Stomach smooth muscle (tissue), 2 donors: Measurements from ENCODE around the gene UQCRC1.

Experiments used
- H3K27ac ChIP-seq: one replicate; pipeline ENCODE4 v1.7.0; 2013; ENCODE audit warnings: mild to moderate bottlenecking, low read length, inconsistent platforms
- H3K27me3 ChIP-seq, 2 donors: one replicate each; pipeline ENCODE4 v1.7.0; 2013; ENCODE audit warnings: low read length in 2 of 2; ENCODE audit not compliant: insufficient read depth in 2 of 2, control insufficient read depth in 1 of 2
- H3K36me3 ChIP-seq, 2 donors: one replicate each; pipeline ENCODE4 v1.7.0; 2013; ENCODE audit warnings: low read length in 2 of 2; ENCODE audit not compliant: control insufficient read depth in 2 of 2, insufficient read depth in 2 of 2
- H3K4me1 ChIP-seq: one replicate; pipeline ENCODE4 v1.7.0; 2013; ENCODE audit warnings: low read length; ENCODE audit not compliant: control insufficient read depth, insufficient read depth
- H3K4me3 ChIP-seq, 2 donors: one replicate each; pipeline ENCODE4 v1.7.0; 2013; ENCODE audit warnings: low read length in 2 of 2
- H3K9ac ChIP-seq, 2 donors: one replicate each; pipeline ENCODE4 v1.7.0; 2013; ENCODE audit warnings: low read length in 2 of 2, mild to moderate bottlenecking in 1 of 2
- H3K9me3 ChIP-seq, 2 donors: one replicate each; pipeline ENCODE4 v1.7.0; 2013; ENCODE audit warnings: low read length in 2 of 2; ENCODE audit not compliant: control insufficient read depth in 2 of 2
- donor health status: healthy.
- donor health status: Pancreatic carcinoma.

Gene UQCRC1

DNA sequence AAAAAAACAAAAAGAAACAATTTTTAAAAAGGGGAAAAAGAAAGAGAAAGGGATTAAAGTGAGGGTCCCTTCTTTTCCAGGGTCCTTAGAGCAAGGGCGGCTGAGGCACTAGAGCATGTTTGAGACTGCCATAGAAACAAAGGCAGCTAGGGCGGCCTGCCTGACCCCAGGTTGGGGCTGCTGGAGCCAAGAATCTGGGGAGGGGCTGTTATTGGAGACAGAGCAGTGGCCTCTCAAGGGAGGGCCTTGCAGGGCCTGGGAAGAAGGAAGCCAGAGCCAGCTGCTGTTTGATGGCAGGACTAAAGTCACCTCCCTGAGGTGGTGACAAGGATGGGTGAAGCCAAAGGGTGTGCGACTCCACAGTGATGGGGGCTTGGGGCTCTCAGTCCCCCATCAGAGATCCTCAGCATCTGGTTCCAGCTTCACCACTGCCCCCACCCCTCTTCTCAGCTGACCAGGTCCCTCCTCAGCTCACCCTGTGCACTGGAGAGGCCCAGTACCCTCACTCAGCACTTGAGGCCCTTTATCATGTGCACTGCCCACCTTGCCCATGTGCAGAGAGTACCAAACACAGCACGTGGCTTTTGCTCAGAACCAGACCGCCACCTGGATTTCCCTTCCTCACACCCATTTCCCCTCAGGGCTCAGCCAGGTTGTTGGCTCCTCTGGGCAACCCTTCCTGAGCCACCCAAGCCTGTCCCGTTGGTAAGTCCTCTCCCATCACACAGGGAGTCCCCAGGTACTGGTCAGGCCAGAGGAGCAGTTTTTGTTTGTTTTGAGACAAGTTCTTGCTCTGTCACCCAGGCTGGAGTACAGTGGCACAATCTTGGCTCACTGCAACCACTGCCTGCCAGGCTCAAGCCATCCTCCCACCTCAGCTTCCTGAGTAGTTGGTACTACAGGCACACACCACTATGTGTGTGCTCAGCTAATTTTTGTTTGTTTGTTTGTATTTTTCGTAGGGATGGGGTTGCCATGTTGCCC lies 10.4 kb upstream of the UQCRC1 start:
- Histone ChIP-seq H3K9me3 (peaks cover 0 to 6% of the 10 kb centered on the region in 2 donors), H3K4me1 (no peaks in the 10 kb centered on the region), H3K4me3 (no peak overlapping the region), H3K36me3 (no peaks in the 10 kb centered on the region), H3K9ac (no peak overlapping the region), H3K27me3 (no peaks in the 10 kb centered on the region), H3K27ac (no peak overlapping the region)

DNA sequence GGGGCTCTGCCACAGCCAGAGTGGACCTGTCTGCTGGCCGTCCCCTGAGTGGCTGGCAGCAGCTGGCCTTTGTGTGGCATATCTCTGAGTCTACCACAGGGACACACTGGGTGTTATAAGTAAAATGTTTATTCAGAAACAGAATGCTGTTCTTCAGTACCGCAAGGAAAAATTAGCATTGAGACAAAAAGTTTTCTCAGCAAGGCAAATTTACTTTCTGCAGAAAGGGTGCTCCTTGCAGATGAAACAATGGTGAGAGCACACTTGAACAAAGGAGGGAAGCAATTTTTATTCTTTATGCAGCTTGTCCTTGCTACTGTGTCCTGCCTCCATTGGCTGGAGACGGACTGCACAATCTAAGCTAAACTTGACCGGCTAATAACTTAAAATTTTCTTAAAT lies 8.1 kb upstream of the UQCRC1 start:
- H3K27me3 ChIP-seq = no peaks in the 10 kb centered on the region
- H3K27ac ChIP-seq = no peak overlapping the region
- no peak overlapping the region for H3K9ac ChIP-seq
- peaks cover 0 to 6% of the 10 kb centered on the region in 2 donors for H3K9me3 ChIP-seq
- no peaks in the 10 kb centered on the region for H3K4me1 ChIP-seq
- H3K36me3 ChIP-seq = no peaks in the 10 kb centered on the region
- no peak overlapping the region for H3K4me3 ChIP-seq

- no peak overlapping the region for H3K4me3 ChIP-seq
- H3K9me3 ChIP-seq = peaks cover 0 to 6% of the 10 kb centered on the region in 2 donors
- H3K27ac ChIP-seq = no peak overlapping the region
- no peaks in the 10 kb centered on the region for H3K36me3 ChIP-seq
- H3K4me1 ChIP-seq = peaks cover 3% of the 10 kb centered on the region
- H3K9ac ChIP-seq = no peak overlapping the region
- no peaks in the 10 kb centered on the region for H3K27me3 ChIP-seq
These were observed 4.6 kb upstream of the UQCRC1 start for GRCh38 chr3:48614044-48614443.

DNA sequence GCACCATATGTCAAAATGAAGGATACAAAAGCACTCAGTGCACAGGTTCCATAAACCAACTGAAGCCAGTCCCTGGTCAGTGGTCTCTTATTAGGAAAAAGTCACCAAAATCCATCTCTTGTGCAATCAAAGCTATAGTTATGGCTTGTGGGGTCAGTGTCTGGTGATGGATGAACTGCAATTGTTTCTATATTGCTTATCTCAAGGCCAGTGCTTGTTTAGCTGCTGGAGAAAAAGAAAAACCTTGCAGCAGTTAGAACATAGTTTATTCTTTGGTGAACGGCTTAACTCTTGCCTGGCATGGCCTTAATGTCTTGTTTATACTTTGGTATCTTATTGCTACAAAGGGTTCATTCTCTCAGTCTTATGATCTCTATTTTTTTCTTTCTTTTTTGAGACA lies 2.9 kb upstream of the UQCRC1 start:
- H3K9me3 ChIP-seq = peaks cover 0 to 4% of the 10 kb centered on the region in 2 donors
- H3K36me3 ChIP-seq = no peaks in the 10 kb centered on the region
- no peak overlapping the region for H3K4me3 ChIP-seq
- H3K9ac ChIP-seq = no peak overlapping the region
- no peaks in the 10 kb centered on the region for H3K27me3 ChIP-seq
- peaks cover 16% of the 10 kb centered on the region for H3K4me1 ChIP-seq
- H3K27ac ChIP-seq = no peak overlapping the region

- Histone ChIP-seq H3K27me3 (no peaks in the 10 kb centered on the region), H3K9ac (no peak overlapping the region), H3K9me3 (no peaks in the 10 kb centered on the region), H3K4me1 (peaks cover 19% of the 10 kb centered on the region), H3K27ac (no peak overlapping the region), H3K36me3 (peaks cover 31 to 34% of the 10 kb centered on the region in 2 donors), H3K4me3 (no peak overlapping the region)
These were observed 1.9 kb downstream of the UQCRC1 start for GRCh38 chr3:48607519-48607918.

GRCh38 chr3:48601622-48601994 lies 7.8 kb downstream of the UQCRC1 start:
- Histone ChIP-seq H3K9ac (no peak overlapping the region), H3K27ac (peak overlapping the region; percentile 31), H3K27me3 (no peaks in the 10 kb centered on the region), H3K9me3 (no peaks in the 10 kb centered on the region), H3K4me3 (no peak overlapping the region), H3K36me3 (peaks cover 60 to 64% of the 10 kb centered on the region in 2 donors), H3K4me1 (peaks cover 44% of the 10 kb centered on the region)

GRCh38 chr3:48600711-48601621 lies 8.5 kb downstream of the UQCRC1 start:
- no peak overlapping the region for H3K4me3 ChIP-seq
- peaks cover 60 to 64% of the 10 kb centered on the region in 2 donors for H3K36me3 ChIP-seq
- no peaks in the 10 kb centered on the region for H3K9me3 ChIP-seq
- peaks cover 50% of the 10 kb centered on the region for H3K4me1 ChIP-seq
- no peak overlapping the region for H3K9ac ChIP-seq
- H3K27ac ChIP-seq = peak overlapping the region; percentile 31
- H3K27me3 ChIP-seq = no peaks in the 10 kb centered on the region

DNA sequence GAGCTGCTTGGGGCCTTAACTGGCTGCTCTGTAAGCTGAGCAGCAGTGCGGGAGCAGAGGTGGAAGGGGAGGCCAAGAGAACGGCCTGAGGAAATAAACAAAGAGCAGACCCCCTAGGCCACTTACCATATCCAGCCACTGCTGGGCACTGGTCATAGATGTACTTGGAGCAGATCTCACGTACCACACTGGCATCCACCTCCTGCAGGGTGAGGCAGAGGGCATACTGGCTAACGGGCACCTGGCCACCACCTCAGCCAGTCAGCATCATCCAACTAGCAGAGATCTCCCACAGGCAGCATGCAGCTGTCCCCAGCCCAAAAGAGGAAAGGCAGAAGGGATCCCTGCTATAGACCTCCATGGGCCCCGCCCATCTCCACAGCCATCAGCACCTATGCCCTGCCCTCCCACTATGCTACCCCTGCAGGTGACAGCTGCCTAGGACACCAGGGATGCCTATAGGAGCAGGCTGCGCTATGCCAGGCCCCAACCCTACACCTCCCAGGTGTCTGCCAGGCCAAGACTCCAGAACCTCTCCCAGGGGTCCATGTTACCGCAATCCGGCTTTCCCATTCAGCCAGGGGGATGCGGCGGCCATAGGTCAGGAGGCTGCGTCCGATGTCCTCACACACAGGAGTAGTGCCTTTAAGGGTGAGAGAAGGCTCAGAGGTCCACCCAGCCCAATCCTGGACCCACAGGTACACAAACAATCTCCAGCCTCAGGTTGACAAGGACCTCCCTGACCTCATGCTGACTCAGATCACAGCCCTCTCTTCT lies 9.7 kb downstream of the UQCRC1 start:
- Histone ChIP-seq H3K4me1 (peaks cover 58% of the 10 kb centered on the region), H3K4me3 (peak overlapping the region in 1 of 2 donors; percentile 20), H3K9ac (peak overlapping the region in 1 of 2 donors; percentile 66), H3K27me3 (no peaks in the 10 kb centered on the region), H3K9me3 (no peaks in the 10 kb centered on the region), H3K36me3 (peaks cover 51 to 52% of the 10 kb centered on the region in 2 donors), H3K27ac (peak overlapping the region; percentile 94)

- Histone ChIP-seq H3K9me3 (no peaks in the 10 kb centered on the region), H3K9ac (peak overlapping the region; percentile 50 to 66), H3K4me3 (peak overlapping the region; percentile 20 to 57), H3K27ac (peak overlapping the region; percentile 94), H3K36me3 (peaks cover 45 to 46% of the 10 kb centered on the region in 2 donors), H3K27me3 (peaks cover 0 to 2% of the 10 kb centered on the region in 2 donors), H3K4me1 (peaks cover 64% of the 10 kb centered on the region)
These were observed 10.4 kb downstream of the UQCRC1 start for GRCh38 chr3:48599077-48599501.
